Smooth muscle cell (in vitro differentiated cells): ENCODE results near the gene ATP5PB. TPM values are rescaled to one million over a fixed set of nuclear protein-coding genes. Genes with fewer than 3 reads are reported as not detected.

Experiments
- DNase-seq: peaks from one replicate; lab custom pipeline; 2025; ENCODE audit not compliant: unreplicated experiment; lab: John Stamatoyannopoulos, UW
- H2AFZ ChIP-seq: fragments of 200-600 bp; sonication (generic); 2 replicates; pipeline ENCODE4 v1.6.0; 2016; ENCODE audit warnings: antibody characterized with exemption, low read depth, mild to moderate bottlenecking
- H3F3A ChIP-seq: fragments of 200-600 bp; sonication (generic); 2 replicates; pipeline ENCODE4 v1.6.0; 2017; ENCODE audit warnings: antibody characterized with exemption, low read depth
- H3K27ac ChIP-seq: fragments of 200-600 bp; sonication (generic); 2 replicates; pipeline ENCODE4 v1.5.1; 2016; ENCODE audit warnings: low read depth, mild to moderate bottlenecking
- H3K27me3 ChIP-seq: fragments of 200-600 bp; sonication (generic); 2 replicates; pipeline ENCODE4 v1.6.1; 2016; ENCODE audit warnings: low read depth, mild to moderate bottlenecking
- H3K36me3 ChIP-seq: fragments of 200-600 bp; sonication (generic); 2 replicates; pipeline ENCODE4 v1.5.1; 2016; ENCODE audit warnings: low read depth
- H3K4me1 ChIP-seq: fragments of 200-600 bp; sonication (generic); 2 replicates; pipeline ENCODE4 v1.5.1; 2016; ENCODE audit warnings: low read depth
- H3K4me2 ChIP-seq: fragments of 200-600 bp; sonication (generic); 2 replicates; pipeline ENCODE4 v1.6.0; 2016; ENCODE audit warnings: mild to moderate bottlenecking
- H3K4me3 ChIP-seq: fragments of 200-600 bp; sonication (generic); 2 replicates; pipeline ENCODE4 v1.5.1; 2016; ENCODE audit warnings: mild to moderate bottlenecking
- H3K79me2 ChIP-seq: fragments of 200-600 bp; sonication (generic); 2 replicates; pipeline ENCODE4 v1.6.0; 2016; ENCODE audit warnings: low read depth, mild to moderate bottlenecking
- H3K9ac ChIP-seq: fragments of 200-600 bp; sonication (generic); 2 replicates; pipeline ENCODE4 v1.6.0; 2016; ENCODE audit warnings: low read depth
- H3K9me3 ChIP-seq: fragments of 200-600 bp; sonication (generic); replicated peaks from 2 replicates; pipeline ENCODE4 v1.5.1; 2016; ENCODE audit warnings: low read depth
- H4K20me1 ChIP-seq: fragments of 200-600 bp; sonication (generic); 2 replicates; pipeline ENCODE4 v1.6.0; 2016; ENCODE audit warnings: low read depth
- CTCF ChIP-seq: fragments of 200-600 bp; sonication (generic); IDR thresholded peaks from 2 replicates; pipeline ENCODE4 v1.5.1; 2017; ENCODE audit warnings: borderline replicate concordance, mild to moderate bottlenecking, antibody characterized with exemption; ENCODE audit not compliant: insufficient read depth, poor library complexity, severe bottlenecking
- WGBS: methylation state at CpG from one replicate; pipeline ENCODE4 v1.1.7; 2016; ENCODE audit warnings: low lambda C conversion rate; 5-methylcytosine and 5-hydroxymethylcytosine counted together
- polyA plus RNA-seq: library from polyadenylated mRNA; unstranded; fragments of >200 nt; fragmentation: Nextera tagmentation; extraction: Ambion mirVana; gene quantifications from 2 replicates; pipeline ENCODE4 v1.2.1, GENCODE V29; 2016
- total RNA-seq: library from RNA; depleted of rRNA; stranded (reverse); fragments of >200 nt; gene quantifications from 2 replicates; pipeline ENCODE4 v1.2.3, GENCODE V29; 2014

Gene ATP5PB
- total and polyA plus RNA-seq, 2 experiments from 2014 or later: 272 to 289 TPM

GRCh38 chr1:111481387-111482221 is 32.3 kb downstream of the ATP5PB start:
- Histone ChIP-seq H2AFZ (peak overlapping the region; percentile 78), H3K79me2 (no peaks in the 10 kb centered on the region), H3F3A (no peaks in the 10 kb centered on the region), H3K27ac (no peak overlapping the region), H3K4me3 (no peak overlapping the region), H3K9me3 (no peaks in the 10 kb centered on the region), H3K27me3 (no peaks in the 10 kb centered on the region), H4K20me1 (no peaks in the 10 kb centered on the region), H3K4me1 (no peaks in the 10 kb centered on the region), H3K36me3 (no peaks in the 10 kb centered on the region), H3K9ac (no peak overlapping the region), H3K4me2 (no peak overlapping the region)
- DNase-seq: peak; percentile 11
- 49% methylated on average over 8 of the region's 8 CpGs for WGBS
- TF ChIP-seq CTCF: peak; percentile 68

- Histone ChIP-seq H4K20me1 (no peaks in the 10 kb centered on the region), H3K9ac (no peak overlapping the region), H3K79me2 (no peaks in the 10 kb centered on the region), H3K36me3 (no peaks in the 10 kb centered on the region), H3K9me3 (no peaks in the 10 kb centered on the region), H3K27me3 (no peaks in the 10 kb centered on the region), H3K4me1 (no peaks in the 10 kb centered on the region), H2AFZ (no peak overlapping the region), H3F3A (no peaks in the 10 kb centered on the region), H3K4me3 (no peak overlapping the region), H3K4me2 (no peak overlapping the region), H3K27ac (no peak overlapping the region)
- no peak for TF ChIP-seq CTCF
- no peak for DNase-seq
- WGBS: 90% methylated on average over 3 of the region's 3 CpGs
Measured at GRCh38 chr1:111483166-111483565, 33.9 kb downstream of the ATP5PB start.

- TF ChIP-seq CTCF: no peak
- no peak for DNase-seq
- Histone ChIP-seq H3K4me1 (no peaks in the 10 kb centered on the region), H3K36me3 (no peaks in the 10 kb centered on the region), H2AFZ (no peak overlapping the region), H3K4me2 (no peak overlapping the region), H3K4me3 (no peak overlapping the region), H3K27me3 (no peaks in the 10 kb centered on the region), H3K9me3 (no peaks in the 10 kb centered on the region), H3F3A (no peaks in the 10 kb centered on the region), H3K27ac (no peak overlapping the region), H3K79me2 (no peaks in the 10 kb centered on the region), H3K9ac (no peak overlapping the region), H4K20me1 (no peaks in the 10 kb centered on the region)
- WGBS: 95% methylated on average over 2 of the region's 2 CpGs
Measured at GRCh38 chr1:111483876-111484275, 34.6 kb downstream of the ATP5PB start.
